ENCODE results near the gene SUGCT.

The SUGCT gene

DNA sequence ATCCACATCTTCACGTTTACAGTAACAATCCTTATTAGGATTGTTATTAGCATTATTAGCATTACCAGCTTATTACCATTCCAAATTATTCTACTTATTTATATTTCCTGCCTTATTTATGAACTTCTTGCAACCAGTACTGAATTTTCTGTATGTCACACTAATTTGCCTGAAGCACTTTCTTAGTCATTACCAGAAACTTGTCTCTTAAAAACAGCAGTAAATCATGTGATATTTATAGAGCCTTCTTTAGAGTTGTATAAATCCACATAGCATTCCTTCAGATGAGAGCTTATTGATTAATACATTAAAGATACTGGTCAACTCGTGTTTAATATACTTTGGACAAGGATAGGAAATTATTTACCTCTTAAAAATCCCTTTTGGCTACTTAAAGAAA, 618.6 kb downstream of the SUGCT start:
- no peaks in the 10 kb centered on the region for H3K9me3 ChIP-seq (ENCODE audit: low read depth, low read length)
- no peak overlapping the region for H3K9ac ChIP-seq (ENCODE audit: insufficient read length)
- H3K36me3 ChIP-seq (ENCODE audit: insufficient read depth, low read length) = no peaks in the 10 kb centered on the region
- no peak for TF ChIP-seq FOXP2 (optimal IDR thresholded peaks at IDR 0.05; ENCODE audit: control extremely low read depth, extremely low read length, insufficient read depth)
- TF ChIP-seq EZH2 (IDR thresholded peaks at IDR 0.05) = no peak
- TF ChIP-seq POLR2AphosphoS5 (IDR thresholded peaks at IDR 0.05; ENCODE audit: borderline replicate concordance, low read depth, low read length) = no peak; the same call in 1 of the 2 replicates
- peak; percentile 73 for DNase-seq (ENCODE audit: low read depth, low spot score)
- H3K27ac ChIP-seq = 0 out of 2 replicates have a peak overlapping the region, but pooled peaks have one; percentile 23
- H3K4me3 ChIP-seq = 0 out of 2 replicates have a peak overlapping the region, but pooled peaks have one; percentile 9

DNA sequence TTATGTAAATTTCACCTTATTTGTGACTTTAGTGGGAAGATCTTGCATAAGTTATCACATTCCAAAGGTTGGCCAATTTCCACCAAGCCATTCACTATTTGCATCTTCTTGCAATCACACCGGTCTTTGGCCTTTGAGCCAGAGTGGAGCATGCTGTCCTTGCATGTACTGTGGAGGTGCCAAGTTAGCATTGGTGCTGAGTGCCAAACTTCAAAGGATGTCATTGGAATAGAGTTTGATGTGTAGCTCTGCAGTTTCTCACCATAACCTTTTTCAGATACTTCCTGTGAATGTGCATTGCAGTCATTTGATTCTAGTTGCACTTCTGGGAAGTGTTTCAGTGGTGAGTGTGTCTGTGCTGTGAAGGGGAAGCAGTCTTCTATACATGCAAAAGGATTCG, 620.6 kb downstream of the SUGCT start:
- TF ChIP-seq EZH2 (IDR thresholded peaks at IDR 0.05) (no peak), FOXP2 (optimal IDR thresholded peaks at IDR 0.05; ENCODE audit: control extremely low read depth, extremely low read length, insufficient read depth) (no peak), POLR2AphosphoS5 (IDR thresholded peaks at IDR 0.05; ENCODE audit: borderline replicate concordance, low read depth, low read length) (no peak)
- Histone ChIP-seq H3K36me3 (ENCODE audit: insufficient read depth, low read length) (no peaks in the 10 kb centered on the region), H3K9me3 (ENCODE audit: low read depth, low read length) (no peaks in the 10 kb centered on the region), H3K4me3 (no peak overlapping the region), H3K27ac (no peak overlapping the region), H3K9ac (ENCODE audit: insufficient read length) (no peak overlapping the region)
- DNase-seq (ENCODE audit: low read depth, low spot score) = no peak

DNA sequence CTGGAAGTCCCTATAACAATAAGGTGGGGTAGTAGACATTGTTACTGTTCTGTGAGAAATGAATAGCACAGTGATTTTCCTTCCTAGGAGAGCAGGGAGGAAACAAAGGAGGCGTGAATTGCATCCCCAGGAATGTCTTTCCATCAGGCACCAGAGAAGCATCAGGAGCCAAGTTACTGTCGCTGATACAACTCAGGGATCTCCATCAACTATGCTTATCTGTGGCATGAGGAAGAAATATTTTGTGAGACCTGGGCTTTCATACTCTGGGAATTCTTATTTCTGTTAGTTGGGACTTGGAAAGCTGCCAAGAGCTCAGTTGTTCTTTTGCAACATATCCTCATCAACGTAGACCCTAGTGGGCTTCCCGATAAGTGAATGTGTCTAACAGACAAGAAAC, 622.3 kb downstream of the SUGCT start:
- Histone ChIP-seq H3K36me3 (ENCODE audit: insufficient read depth, low read length) (no peaks in the 10 kb centered on the region), H3K4me3 (no peak overlapping the region), H3K27ac (no peak overlapping the region), H3K9me3 (ENCODE audit: low read depth, low read length) (no peaks in the 10 kb centered on the region), H3K9ac (ENCODE audit: insufficient read length) (no peak overlapping the region)
- TF ChIP-seq POLR2AphosphoS5 (IDR thresholded peaks at IDR 0.05; ENCODE audit: borderline replicate concordance, low read depth, low read length) (no peak), FOXP2 (optimal IDR thresholded peaks at IDR 0.05; ENCODE audit: control extremely low read depth, extremely low read length, insufficient read depth) (no peak), EZH2 (IDR thresholded peaks at IDR 0.05) (no peak)
- no peak for DNase-seq (ENCODE audit: low read depth, low spot score)

DNA sequence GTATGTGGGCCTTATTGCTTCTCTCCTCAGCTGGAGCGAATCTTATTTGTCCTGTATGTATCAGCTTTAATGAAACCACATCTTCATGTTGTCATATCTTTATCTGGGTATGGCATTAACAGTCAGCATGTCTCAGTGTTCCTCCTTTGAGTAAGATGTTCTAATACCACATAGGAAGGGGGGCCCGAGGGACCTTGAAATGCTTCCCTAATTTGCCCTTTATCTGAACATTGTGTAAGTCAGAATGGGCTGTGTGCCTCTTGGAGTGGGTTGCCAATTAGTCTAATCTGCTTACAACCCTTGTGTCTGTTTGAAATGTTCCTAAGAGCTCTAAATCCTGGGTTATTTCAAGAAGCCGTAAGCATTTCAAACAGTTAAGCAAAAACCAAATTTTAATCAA, 623.8 kb downstream of the SUGCT start:
- TF ChIP-seq EZH2 (IDR thresholded peaks at IDR 0.05) (no peak), POLR2AphosphoS5 (IDR thresholded peaks at IDR 0.05; ENCODE audit: borderline replicate concordance, low read depth, low read length) (no peak), FOXP2 (optimal IDR thresholded peaks at IDR 0.05; ENCODE audit: control extremely low read depth, extremely low read length, insufficient read depth) (no peak)
- Histone ChIP-seq H3K27ac (no peak overlapping the region), H3K9ac (ENCODE audit: insufficient read length) (no peak overlapping the region), H3K4me3 (no peak overlapping the region), H3K9me3 (ENCODE audit: low read depth, low read length) (no peaks in the 10 kb centered on the region), H3K36me3 (ENCODE audit: insufficient read depth, low read length) (no peaks in the 10 kb centered on the region)
- DNase-seq (ENCODE audit: low read depth, low spot score) = no peak

DNA sequence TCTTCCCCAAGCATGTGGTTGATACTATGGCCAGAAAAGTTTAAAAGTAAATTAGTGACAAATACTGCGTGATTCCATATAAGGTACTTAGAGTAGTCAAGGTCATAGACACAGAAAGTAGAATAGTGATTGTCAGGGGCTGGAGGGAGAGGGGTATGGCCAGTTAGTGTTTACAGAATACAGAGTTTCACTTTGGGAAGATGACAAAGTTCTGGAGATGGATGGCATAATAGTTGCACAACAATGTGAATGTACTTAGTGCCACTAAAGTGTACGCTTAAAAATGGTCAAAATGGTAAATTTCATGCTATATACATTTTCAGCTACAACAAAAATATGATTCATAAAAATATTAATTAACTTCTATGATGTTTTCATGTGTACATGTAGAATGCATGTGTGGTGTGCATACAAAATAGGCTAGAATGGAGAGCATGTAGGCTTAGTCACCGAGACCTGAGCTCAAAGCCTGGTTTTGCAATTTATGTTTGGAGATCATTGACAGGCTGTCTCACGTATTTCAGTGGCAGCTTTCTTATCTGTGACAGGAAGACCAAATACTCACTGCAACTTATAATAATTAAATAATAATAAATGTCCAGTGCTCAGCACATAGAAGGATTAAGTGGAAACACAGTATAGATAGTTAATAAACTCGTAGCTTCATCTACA, 625.6 kb downstream of the SUGCT start:
- H3K9ac ChIP-seq (ENCODE audit: insufficient read length) = no peak overlapping the region
- no peak for DNase-seq (ENCODE audit: low read depth, low spot score)
- no peaks in the 10 kb centered on the region for H3K9me3 ChIP-seq (ENCODE audit: low read depth, low read length)
- no peak overlapping the region for H3K4me3 ChIP-seq
- no peak overlapping the region for H3K27ac ChIP-seq
- no peaks in the 10 kb centered on the region for H3K36me3 ChIP-seq (ENCODE audit: insufficient read depth, low read length)
- TF ChIP-seq FOXP2 (optimal IDR thresholded peaks at IDR 0.05; ENCODE audit: control extremely low read depth, extremely low read length, insufficient read depth) (no peak), EZH2 (IDR thresholded peaks at IDR 0.05) (no peak), POLR2AphosphoS5 (IDR thresholded peaks at IDR 0.05; ENCODE audit: borderline replicate concordance, low read depth, low read length) (no peak)

DNA sequence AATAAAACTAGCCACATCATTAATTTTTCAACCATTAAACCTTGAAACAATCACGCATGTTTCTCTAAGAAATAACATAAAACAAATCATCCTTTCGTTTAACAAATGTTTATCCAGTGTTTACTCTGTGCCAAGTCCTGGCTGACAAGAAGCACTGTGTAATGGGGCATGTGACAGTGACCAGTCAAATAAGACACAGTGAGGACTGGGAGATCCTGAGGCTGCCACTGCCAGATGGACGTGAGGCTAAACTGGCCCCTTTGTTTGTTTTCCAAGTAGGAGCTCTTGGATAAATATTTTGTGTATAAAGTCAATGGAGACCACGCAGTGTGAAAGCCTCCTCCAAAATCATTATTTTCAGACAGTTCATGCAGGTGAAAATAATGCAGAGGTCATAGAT, 626.2 kb downstream of the SUGCT start:
- Histone ChIP-seq H3K9me3 (ENCODE audit: low read depth, low read length) (no peaks in the 10 kb centered on the region), H3K27ac (no peak overlapping the region), H3K9ac (ENCODE audit: insufficient read length) (no peak overlapping the region), H3K4me3 (no peak overlapping the region), H3K36me3 (ENCODE audit: insufficient read depth, low read length) (no peaks in the 10 kb centered on the region)
- no peak for DNase-seq (ENCODE audit: low read depth, low spot score)
- TF ChIP-seq POLR2AphosphoS5 (IDR thresholded peaks at IDR 0.05; ENCODE audit: borderline replicate concordance, low read depth, low read length) (no peak), EZH2 (IDR thresholded peaks at IDR 0.05) (no peak)

DNA sequence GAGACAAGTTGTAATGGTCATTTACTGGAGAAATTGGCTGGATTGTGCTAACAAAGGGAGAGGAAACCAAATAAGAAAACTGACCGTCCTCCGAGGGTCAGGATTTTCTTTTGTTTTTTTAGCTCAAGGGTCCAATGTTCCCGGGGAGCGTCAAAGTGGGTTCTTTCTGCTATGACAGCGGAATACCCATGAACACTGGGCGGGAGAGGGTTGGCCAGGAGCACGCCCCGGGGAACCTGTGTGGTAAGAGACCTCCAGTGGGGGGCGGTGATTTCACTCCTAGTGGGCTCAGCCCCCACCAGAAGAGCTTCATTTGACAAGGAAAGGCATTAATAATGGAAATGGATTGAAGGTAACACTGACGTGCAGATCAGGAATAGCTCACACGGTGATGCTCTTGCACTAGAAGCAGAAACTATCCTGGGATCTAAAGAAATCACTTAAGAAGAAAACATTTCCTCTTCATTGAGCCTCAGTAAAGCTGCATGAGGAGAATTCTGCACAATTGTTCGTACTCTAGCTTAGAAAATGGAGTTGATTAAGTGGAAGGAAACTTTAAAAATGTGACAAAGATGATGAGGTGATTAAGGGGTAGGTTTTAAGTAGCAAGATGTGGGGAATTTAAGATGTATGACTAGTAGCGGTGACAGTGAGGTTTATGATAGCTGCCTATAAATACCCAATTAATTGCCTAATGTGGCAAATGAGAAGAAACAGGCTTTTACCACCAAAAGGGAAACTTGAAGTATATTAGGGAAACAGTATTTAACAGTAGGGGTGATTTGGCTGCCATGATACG, 627.2 kb downstream of the SUGCT start:
- no peak for DNase-seq (ENCODE audit: low read depth, low spot score)
- no peak overlapping the region for H3K27ac ChIP-seq

DNA sequence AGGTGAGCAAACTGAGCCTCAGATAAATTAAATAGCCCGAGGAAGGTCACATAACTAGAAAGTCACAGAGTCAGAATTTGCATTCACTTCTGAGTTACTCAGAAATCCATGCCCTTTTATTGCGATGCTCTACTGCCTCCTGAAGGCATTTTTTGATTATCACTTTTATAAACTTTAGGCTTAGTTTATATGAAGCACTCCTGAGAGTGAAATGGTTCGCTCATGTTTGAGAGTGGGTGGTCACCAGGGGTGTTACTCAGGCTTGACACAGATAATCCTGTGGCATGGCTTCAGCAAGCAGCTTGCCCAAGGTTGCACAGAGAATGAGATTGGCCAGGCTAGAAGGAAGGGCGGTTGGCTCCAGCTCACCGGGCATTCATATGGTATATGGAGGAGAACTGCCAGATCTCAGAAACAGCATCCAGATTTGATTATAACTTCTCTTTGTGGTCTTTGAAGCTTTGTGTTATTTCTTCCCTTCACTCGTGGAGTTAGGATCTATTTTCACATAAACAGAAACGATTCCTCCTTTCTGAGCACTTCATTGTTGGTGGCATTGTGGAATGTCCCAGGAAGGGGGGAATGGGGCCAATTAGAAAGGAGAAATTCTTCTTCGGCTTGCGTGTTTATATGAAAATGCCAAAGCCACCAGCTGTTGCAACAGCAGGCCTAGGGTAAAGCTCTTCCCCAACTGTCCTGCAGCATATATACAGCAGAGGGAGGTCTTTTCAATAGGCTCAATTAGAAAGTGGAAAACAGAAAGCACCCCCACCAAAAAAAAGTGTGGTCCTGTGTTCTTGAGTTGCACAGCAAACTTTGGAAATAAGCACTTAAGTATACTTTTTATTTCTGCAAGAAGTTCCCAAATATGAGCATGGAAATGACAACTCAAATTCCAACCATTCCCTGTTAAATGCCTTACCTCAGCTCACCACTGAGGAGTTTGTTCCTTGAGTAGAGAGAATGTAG, 628.8 kb downstream of the SUGCT start:
- Histone ChIP-seq H3K36me3 (ENCODE audit: insufficient read depth, low read length) (no peaks in the 10 kb centered on the region), H3K4me3 (no peak overlapping the region), H3K9ac (ENCODE audit: insufficient read length) (no peak overlapping the region), H3K27ac (no peak overlapping the region), H3K9me3 (ENCODE audit: low read depth, low read length) (no peaks in the 10 kb centered on the region)
- TF ChIP-seq EZH2 (IDR thresholded peaks at IDR 0.05) (no peak), FOXP2 (optimal IDR thresholded peaks at IDR 0.05; ENCODE audit: control extremely low read depth, extremely low read length, insufficient read depth) (no peak), POLR2AphosphoS5 (IDR thresholded peaks at IDR 0.05; ENCODE audit: borderline replicate concordance, low read depth, low read length) (no peak)
- no peak for DNase-seq (ENCODE audit: low read depth, low spot score)

More for the DNA sequence above, 627.2 kb downstream of the SUGCT start:
- Histone ChIP-seq H3K9me3 (ENCODE audit: low read depth, low read length) (no peaks in the 10 kb centered on the region), H3K36me3 (ENCODE audit: insufficient read depth, low read length) (no peaks in the 10 kb centered on the region), H3K9ac (ENCODE audit: insufficient read length) (no peak overlapping the region), H3K4me3 (no peak overlapping the region)
- TF ChIP-seq POLR2AphosphoS5 (IDR thresholded peaks at IDR 0.05; ENCODE audit: borderline replicate concordance, low read depth, low read length) (no peak), EZH2 (IDR thresholded peaks at IDR 0.05) (no peak), FOXP2 (optimal IDR thresholded peaks at IDR 0.05; ENCODE audit: control extremely low read depth, extremely low read length, insufficient read depth) (no peak)

Measured in SK-N-MC (cell line).